HUES64 (cell line): ENCODE data around the gene AHI1.
"Not testable (repeated sequence)": the region's sequence is repeated elsewhere in the genome, so short reads cannot be mapped to it uniquely, and the experiment has no call there.

ENCODE experiments used
- H3K27ac ChIP-seq: 2 replicates; pipeline ENCODE4 v1.7.0; 2013; ENCODE audit warnings: low read depth, low read length, inconsistent platforms
- H3K27me3 ChIP-seq: 2 replicates; pipeline ENCODE4 v1.6.1; 2013; ENCODE audit warnings: mild to moderate bottlenecking, low read length; ENCODE audit not compliant: insufficient read depth
- H3K36me3 ChIP-seq: 2 replicates; pipeline ENCODE4 v1.6.1; 2013; ENCODE audit warnings: mild to moderate bottlenecking, low read length; ENCODE audit not compliant: insufficient read depth
- H3K4me1 ChIP-seq: 2 replicates; pipeline ENCODE4 v1.6.1; 2013; ENCODE audit warnings: mild to moderate bottlenecking, low read length, moderate library complexity; ENCODE audit not compliant: insufficient read depth
- H3K4me3 ChIP-seq: 2 replicates; pipeline ENCODE4 v1.5.1; 2013; ENCODE audit warnings: mild to moderate bottlenecking, low read length, moderate library complexity
- H3K9ac ChIP-seq: 2 replicates; pipeline ENCODE4 v1.6.1; 2013; ENCODE audit warnings: mild to moderate bottlenecking, low read depth, low read length
- H3K9me3 ChIP-seq: 2 replicates; pipeline ENCODE4 v1.6.1; 2013; ENCODE audit warnings: low read depth, low read length; ENCODE audit not compliant: insufficient read depth
- WGBS: fragments of 150-250, 120-280 bp; methylation state at CpG from one replicate; pipeline ENCODE4 v1.1.7; 2013; ENCODE audit warnings: missing lambda C conversion rate; 5-methylcytosine and 5-hydroxymethylcytosine counted together

The AHI1 gene

DNA sequence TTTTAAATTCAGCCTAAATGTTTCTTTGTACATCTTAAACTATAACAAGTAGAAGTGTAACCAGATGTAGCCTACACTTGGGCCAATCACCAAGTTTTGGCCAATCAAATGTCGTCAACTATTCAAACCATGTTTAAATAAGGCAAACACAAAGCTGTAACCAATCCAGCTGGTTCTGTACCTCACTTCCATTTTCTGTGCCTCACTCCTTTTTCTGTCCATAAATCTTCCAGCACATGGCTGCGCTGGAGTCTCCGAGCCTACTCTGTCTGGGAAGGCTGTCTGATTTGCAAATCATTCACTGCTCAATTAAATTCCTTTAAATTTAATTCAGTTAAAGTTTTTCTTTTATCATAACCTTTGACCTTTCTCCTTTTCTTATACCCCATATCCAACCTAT lies 7.7 kb upstream of the AHI1 start:
- H3K4me1 ChIP-seq, result peaks cover 20% of the 10 kb centered on the region
- H3K36me3 ChIP-seq, result no peaks in the 10 kb centered on the region
- H3K27ac ChIP-seq, result peak overlapping the region; percentile 28; the same call in 1 of the 2 replicates
- no peak overlapping the region for H3K4me3 ChIP-seq
- no peaks in the 10 kb centered on the region for H3K27me3 ChIP-seq
- no peaks in the 10 kb centered on the region for H3K9me3 ChIP-seq
- H3K9ac ChIP-seq, result no peak overlapping the region
- 94% methylated on average over 3 of the region's 3 CpGs for WGBS

DNA sequence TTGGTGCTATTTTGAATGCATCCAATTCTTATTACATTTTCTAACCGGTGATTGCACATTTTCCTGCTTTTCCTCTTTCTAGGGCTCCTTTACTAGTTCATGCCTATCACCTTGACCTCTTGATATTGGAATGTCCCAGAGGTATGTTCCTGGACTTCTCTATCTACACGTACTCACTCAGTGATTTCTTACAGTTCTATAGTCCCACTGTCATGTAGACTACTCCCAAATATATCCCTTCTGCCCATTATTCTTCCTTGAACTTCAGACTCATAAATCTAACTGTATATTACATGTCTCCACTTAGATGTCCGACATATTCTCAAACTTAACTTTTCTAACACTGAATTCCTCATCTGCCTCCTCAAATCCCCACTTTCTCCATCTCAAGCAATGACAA lies 7.2 kb upstream of the AHI1 start:
- peaks cover 20% of the 10 kb centered on the region for H3K4me1 ChIP-seq
- H3K27ac ChIP-seq, result no peak overlapping the region
- no peaks in the 10 kb centered on the region for H3K27me3 ChIP-seq
- H3K4me3 ChIP-seq, result no peak overlapping the region
- 92% methylated on average over 3 of the region's 3 CpGs for WGBS
- no peaks in the 10 kb centered on the region for H3K9me3 ChIP-seq
- H3K9ac ChIP-seq, result no peak overlapping the region
- no peaks in the 10 kb centered on the region for H3K36me3 ChIP-seq

DNA sequence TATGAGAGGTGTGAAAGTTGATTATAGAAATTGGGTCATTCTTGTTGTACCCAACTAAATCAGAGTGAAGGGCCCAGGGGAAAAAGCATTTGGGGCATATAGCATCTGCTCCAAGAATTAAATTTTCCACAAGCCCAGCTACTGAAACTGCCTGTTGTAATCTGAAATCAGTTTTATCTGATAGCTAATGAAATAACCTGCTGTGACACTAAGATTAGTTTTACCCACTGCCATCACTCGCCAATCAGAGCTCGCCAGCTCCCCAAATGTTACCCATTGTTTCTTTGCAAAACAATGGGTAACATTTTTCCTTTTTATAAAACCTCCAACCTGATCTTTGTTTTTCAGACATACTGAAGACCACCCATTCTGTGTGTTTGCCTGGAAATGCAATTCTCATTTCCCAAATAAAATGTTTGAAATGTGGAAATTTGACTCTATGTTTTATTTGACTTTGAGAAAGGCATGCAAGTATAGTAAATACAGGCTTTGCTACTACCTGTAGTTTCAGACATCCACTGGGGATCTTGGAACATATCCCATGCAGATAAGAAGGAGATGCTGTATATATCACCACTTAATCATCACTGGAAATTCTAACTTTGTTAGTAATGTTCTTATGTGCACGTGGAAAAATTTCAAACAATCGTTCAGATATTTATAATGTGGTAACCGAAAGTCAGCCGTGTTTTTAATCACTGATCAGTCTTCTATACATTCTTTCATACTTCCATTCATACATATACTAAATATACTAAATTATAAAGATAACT lies 6.3 kb upstream of the AHI1 start:
- 91% methylated on average over 4 of the region's 6 CpGs for WGBS
- H3K36me3 ChIP-seq, result no peaks in the 10 kb centered on the region
- no peak overlapping the region for H3K27ac ChIP-seq
- peaks cover 20% of the 10 kb centered on the region for H3K4me1 ChIP-seq
- H3K4me3 ChIP-seq, result no peak overlapping the region
- H3K27me3 ChIP-seq, result no peaks in the 10 kb centered on the region
- H3K9me3 ChIP-seq, result no peaks in the 10 kb centered on the region
- no peak overlapping the region for H3K9ac ChIP-seq

DNA sequence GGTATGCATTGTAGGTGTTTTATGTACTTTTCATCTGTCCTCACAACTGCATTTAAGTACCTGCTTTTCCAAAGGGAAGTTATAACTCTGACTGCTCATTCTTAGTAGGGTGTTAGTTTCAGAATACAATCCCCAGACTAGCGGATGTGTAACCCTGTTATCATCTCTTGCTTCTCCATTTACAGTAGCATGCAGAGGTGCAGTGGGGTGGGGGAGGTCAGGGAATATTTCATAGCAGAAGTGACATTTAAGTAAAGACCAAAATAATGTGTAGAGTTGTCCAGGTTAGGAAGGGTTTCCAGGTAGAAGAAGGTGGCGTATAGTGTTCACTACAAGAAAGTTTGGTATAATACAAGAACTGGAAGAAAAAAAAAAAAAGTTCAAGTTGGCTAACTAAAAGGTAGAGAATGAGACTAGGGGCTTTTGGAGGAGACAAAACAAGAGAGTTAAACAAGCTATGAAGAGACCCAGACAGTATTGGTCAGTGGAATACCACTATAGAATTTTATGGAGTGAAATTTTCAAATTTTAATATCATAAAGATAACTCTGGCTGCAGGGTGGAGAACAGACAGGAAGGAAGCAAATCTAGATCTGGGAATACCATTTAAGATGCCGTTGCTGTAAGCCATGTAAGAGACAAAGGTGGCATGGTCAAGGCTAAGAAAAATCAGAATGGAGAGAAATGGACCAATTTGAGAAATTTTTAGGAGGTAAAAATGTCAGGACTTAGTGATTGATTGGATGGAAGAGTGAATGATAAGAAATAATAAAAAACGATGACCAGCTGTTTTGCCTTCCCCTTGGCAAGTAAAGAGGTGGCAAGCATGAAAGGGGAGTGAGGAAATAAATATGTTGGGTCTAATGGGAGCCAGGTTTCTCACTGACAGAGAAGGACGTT lies 2.2 kb upstream of the AHI1 start:
- no peaks in the 10 kb centered on the region for H3K9me3 ChIP-seq
- no peak overlapping the region for H3K4me3 ChIP-seq
- H3K27me3 ChIP-seq, result no peaks in the 10 kb centered on the region
- peaks cover 20% of the 10 kb centered on the region; the same call in 1 of the 2 replicates for H3K4me1 ChIP-seq
- H3K27ac ChIP-seq, result no peak overlapping the region
- WGBS, result 88% methylated on average over 5 of the region's 5 CpGs
- H3K9ac ChIP-seq, result no peak overlapping the region
- no peaks in the 10 kb centered on the region for H3K36me3 ChIP-seq

DNA sequence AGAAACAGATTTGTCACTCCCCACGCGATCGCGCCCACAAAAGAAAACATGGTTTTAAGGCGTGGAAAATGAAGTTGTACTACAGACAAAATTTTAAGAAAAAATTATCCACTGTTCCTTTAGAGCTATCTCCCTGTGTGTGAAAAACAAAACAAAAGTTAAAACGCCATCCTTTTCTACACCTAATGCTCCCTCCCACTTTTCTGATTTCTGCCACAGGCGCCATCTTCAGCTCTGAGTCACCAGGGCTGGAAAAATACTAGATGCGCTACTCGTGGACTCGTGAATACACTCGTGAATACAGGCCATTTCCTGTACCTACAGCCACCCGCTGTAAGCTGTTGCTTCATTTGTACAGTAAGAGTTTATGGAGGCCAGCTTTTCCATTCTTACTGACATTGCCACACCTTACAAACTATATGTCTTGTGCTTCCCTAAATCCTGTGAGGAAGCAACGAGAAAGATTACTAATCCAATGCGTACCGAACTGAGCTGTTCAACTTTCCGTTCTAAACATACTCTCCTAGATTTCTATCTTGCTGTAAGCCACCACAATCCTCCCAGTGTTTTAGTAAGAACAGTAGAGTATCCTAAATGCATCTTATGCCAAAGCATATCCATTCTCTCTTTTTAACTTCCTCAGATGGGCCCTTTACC lies 773 bp upstream of the AHI1 start:
- WGBS, result 26% methylated on average over 16 of the region's 16 CpGs
- Histone ChIP-seq H3K9ac (peak overlapping the region; percentile 87), H3K27ac (peak overlapping the region; percentile 76), H3K4me1 (peaks cover 12% of the 10 kb centered on the region; the same call in 1 of the 2 replicates), H3K36me3 (no peaks in the 10 kb centered on the region), H3K4me3 (peak overlapping the region; percentile 83), H3K9me3 (no peaks in the 10 kb centered on the region), H3K27me3 (no peaks in the 10 kb centered on the region)

DNA sequence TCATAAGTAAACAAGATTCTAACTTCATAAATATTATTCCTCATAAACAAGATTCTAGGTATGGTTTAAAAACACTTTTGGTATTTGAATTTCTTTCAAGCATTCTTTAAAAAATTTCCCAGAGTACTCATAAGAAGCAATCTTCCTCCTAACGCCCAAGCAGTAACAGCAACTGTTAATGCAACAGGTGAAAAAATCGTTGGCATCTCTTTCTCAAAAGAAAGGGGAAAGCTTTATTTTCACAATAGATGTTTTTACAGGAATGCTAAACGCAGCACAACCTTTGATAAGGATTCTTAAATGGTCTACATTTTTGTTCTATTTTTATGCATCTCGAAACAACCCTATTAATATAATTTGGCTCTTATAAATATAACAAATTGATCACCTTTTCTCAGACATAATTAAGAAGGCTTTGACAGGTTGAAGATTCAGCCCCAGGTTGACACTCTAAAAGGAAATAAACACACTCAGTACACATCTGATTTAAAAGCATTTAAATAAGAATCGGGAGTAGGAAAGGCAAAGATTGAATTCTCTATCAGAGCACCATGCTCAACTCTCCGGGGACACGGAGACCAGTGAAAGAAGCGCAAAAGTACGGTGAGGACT lies 634 bp downstream of the AHI1 start:
- no peaks in the 10 kb centered on the region for H3K9me3 ChIP-seq
- WGBS, result 6% methylated on average over 7 of the region's 9 CpGs
- peak overlapping the region; percentile 83 for H3K4me3 ChIP-seq
- H3K4me1 ChIP-seq, result peaks cover 12% of the 10 kb centered on the region; the same call in 1 of the 2 replicates
- no peaks in the 10 kb centered on the region for H3K27me3 ChIP-seq
- peak overlapping the region; percentile 87 for H3K9ac ChIP-seq
- H3K36me3 ChIP-seq, result 0 out of 2 replicates have a peak, but pooled peaks cover 6% of the 10 kb centered on the region
- H3K27ac ChIP-seq, result peak overlapping the region; percentile 44; the same call in 1 of the 2 replicates

DNA sequence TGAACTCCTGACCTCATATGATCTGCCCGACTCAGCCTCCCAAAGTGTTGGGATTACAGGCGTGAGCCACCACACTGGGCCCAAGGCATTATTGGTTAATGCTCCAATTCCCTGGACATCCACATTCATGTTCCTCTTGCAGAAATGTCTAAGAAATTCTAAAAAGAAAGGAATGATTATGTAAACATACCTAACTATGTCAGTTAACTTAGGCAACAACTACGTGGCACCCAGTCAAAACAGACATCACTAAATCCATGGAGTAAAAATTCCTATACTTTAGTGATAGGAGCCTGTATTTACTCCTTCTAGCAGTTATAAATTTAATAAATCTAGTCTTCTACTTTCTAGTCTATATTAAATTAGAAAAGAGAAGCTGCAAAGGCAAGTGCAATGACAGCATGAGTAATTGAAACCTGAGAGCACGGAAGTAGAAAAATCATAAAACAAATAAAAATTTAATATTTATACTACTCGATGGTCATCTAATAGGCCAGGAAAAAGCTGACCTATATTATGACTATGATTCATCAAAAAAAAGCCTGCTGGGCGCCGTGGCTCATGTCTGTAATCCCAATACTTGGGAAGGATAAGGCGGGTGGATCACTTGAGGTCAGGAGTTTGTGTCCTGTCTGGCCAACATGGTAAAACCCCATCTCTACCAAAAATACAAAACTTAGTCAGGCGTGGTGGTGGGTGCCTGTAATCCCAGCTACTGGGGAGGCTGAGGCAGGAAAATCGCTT lies 4.2 kb downstream of the AHI1 start:
- Histone ChIP-seq H3K27ac (no peak overlapping the region), H3K9ac (no peak overlapping the region), H3K9me3 (no peaks in the 10 kb centered on the region), H3K4me1 (peaks cover 19% of the 10 kb centered on the region), H3K27me3 (no peaks in the 10 kb centered on the region), H3K4me3 (no peak overlapping the region), H3K36me3 (peaks cover 30% of the 10 kb centered on the region)
- 98% methylated on average over 8 of the region's 10 CpGs for WGBS

DNA sequence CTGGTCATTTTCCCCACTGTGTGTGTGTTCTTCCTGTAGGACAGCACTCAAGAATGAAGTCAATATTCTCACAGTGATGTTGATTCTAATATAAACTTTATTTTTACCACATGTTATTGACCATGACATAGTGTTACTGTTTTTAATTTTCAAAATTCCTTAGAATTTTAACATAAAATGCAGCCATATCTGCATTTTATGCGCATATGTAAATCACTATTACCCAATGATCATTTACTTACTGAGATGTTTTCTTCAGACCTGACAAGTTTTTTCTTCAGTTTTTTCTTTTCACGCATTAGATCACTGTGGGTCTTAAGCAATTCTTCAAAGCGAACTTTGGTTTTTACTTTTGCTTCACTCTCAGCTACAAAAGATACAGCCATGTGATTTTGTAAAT lies 7.2 kb downstream of the AHI1 start:
- Histone ChIP-seq H3K36me3 (peaks cover 48% of the 10 kb centered on the region), H3K27me3 (no peaks in the 10 kb centered on the region), H3K27ac (peak overlapping the region; percentile 30; the same call in 1 of the 2 replicates), H3K9ac (no peak overlapping the region), H3K4me3 (no peak overlapping the region), H3K9me3 (no peaks in the 10 kb centered on the region), H3K4me1 (peaks cover 11% of the 10 kb centered on the region; the same call in 1 of the 2 replicates)
- 93% methylated on average over 3 of the region's 3 CpGs for WGBS

DNA sequence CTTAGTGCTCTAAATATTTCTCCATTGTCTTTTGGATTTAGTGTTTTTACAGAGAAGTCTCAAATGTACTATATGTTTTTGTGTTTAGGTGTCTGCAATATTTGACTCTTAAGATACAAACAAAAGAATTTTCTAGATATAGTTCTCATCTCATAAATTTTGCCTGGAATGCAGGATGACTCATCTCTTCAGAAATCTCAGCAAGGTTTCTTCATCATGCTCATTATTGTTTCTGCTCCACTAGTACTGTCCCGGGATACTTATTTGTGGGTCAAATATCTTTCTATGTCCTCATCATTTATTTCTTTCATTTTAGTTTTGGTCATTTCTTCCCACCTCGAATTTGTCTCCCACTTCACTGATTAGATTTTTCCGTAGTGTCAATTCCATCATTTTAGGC lies 9.5 kb downstream of the AHI1 start:
- peaks cover 17% of the 10 kb centered on the region for H3K9me3 ChIP-seq
- H3K4me3 ChIP-seq, result no peak overlapping the region
- peaks cover 69% of the 10 kb centered on the region for H3K36me3 ChIP-seq
- no peaks in the 10 kb centered on the region for H3K27me3 ChIP-seq
- H3K4me1 ChIP-seq, result peaks cover 11% of the 10 kb centered on the region; the same call in 1 of the 2 replicates
- no peak overlapping the region for H3K27ac ChIP-seq
- 92% methylated on average over 3 of the region's 3 CpGs for WGBS
- H3K9ac ChIP-seq, result no peak overlapping the region

DNA sequence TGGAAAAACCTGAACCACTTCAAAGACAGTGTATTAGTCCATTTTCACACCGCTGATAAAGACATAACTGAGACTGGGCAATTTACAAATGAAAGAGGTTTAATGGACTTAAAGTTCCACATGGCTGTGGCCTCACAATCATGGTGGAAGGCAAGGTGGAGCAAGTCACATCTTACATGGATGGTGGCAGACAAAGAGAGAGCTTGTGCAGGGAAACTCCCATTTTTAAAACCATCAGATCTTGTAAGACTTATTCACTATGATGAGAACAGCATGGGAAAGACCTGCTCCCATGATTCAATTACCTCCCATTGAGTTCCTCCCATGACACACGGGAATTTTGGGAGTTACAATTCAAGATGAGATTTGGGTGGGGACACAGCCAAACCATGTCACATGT lies 13.6 kb downstream of the AHI1 start:
- H3K27me3 ChIP-seq, H3K9ac ChIP-seq, H3K4me1 ChIP-seq, H3K27ac ChIP-seq, H3K4me3 ChIP-seq: not testable (repeated sequence)
- 97% methylated on average over 2 of the region's 2 CpGs for WGBS
- H3K9me3 ChIP-seq, result peaks cover 56% of the 10 kb centered on the region
- peaks cover 76% of the 10 kb centered on the region for H3K36me3 ChIP-seq
